Stimulated activated CD8-positive, alpha-beta memory T cell treated with anti-CD3 and anti-CD28 coated beads, Interleukin-15, amount 100 ng/mL, for 24 hours (primary cell): ENCODE results near the gene UBR7.
"Not testable (repeated sequence)": the region's sequence is repeated elsewhere in the genome, so short reads cannot be mapped to it uniquely, and the experiment has no call there.

Source experiments
- DNase-seq: peaks from one replicate; pipeline ENCODE4 v3.0.0-alpha.2; 2020; ENCODE audit warnings: low read depth

Gene UBR7

GRCh38 chr14:93195316-93195999 lies 11.6 kb upstream of the UBR7 start:
- DNase-seq = no peak

GRCh38 chr14:93199031-93199430 lies 8.0 kb upstream of the UBR7 start:
- no peak for DNase-seq

- no peak for DNase-seq
Measured at GRCh38 chr14:93200553-93200952, 6.5 kb upstream of the UBR7 start.

- no peak for DNase-seq
Measured at GRCh38 chr14:93201155-93201704, 5.8 kb upstream of the UBR7 start.

GRCh38 chr14:93207468-93208308 lies 632 bp downstream of the UBR7 start:
- no peak for DNase-seq

GRCh38 chr14:93212432-93212831 lies 5.4 kb downstream of the UBR7 start:
- no peak for DNase-seq

GRCh38 chr14:93214598-93214997 lies 7.5 kb downstream of the UBR7 start:
- no peak for DNase-seq

- no peak for DNase-seq
Measured at GRCh38 chr14:93219103-93219726, 12.2 kb downstream of the UBR7 start.

- no peak for DNase-seq
Measured at GRCh38 chr14:93220509-93220908, 13.5 kb downstream of the UBR7 start.

- no peak for DNase-seq
Measured at GRCh38 chr14:93223565-93223964, 16.5 kb downstream of the UBR7 start.

GRCh38 chr14:93228550-93228949 lies 21.5 kb downstream of the UBR7 start:
- no peak for DNase-seq

GRCh38 chr14:93230539-93230938 lies 23.5 kb downstream of the UBR7 start:
- no peak for DNase-seq

GRCh38 chr14:93231129-93231979 lies 24.3 kb downstream of the UBR7 start:
- DNase-seq = no peak

GRCh38 chr14:93232159-93232558 lies 25.1 kb downstream of the UBR7 start:
- DNase-seq = no peak

- DNase-seq = not testable (repeated sequence)
Measured at GRCh38 chr14:93233078-93233477, 26.0 kb downstream of the UBR7 start.

- DNase-seq = no peak
Measured at GRCh38 chr14:93234798-93235197, 27.7 kb downstream of the UBR7 start.

- DNase-seq = no peak
Measured at GRCh38 chr14:93239869-93240677, 33.0 kb downstream of the UBR7 start.

- no peak for DNase-seq
Measured at GRCh38 chr14:93240678-93241000, 33.6 kb downstream of the UBR7 start.

- no peak for DNase-seq
Measured at GRCh38 chr14:93245764-93246420, 38.8 kb downstream of the UBR7 start.

- DNase-seq = no peak
Measured at GRCh38 chr14:93246534-93246933, 39.5 kb downstream of the UBR7 start.
